Measurements from ENCODE around the gene DAB1.

DAB1 gene

DNA sequence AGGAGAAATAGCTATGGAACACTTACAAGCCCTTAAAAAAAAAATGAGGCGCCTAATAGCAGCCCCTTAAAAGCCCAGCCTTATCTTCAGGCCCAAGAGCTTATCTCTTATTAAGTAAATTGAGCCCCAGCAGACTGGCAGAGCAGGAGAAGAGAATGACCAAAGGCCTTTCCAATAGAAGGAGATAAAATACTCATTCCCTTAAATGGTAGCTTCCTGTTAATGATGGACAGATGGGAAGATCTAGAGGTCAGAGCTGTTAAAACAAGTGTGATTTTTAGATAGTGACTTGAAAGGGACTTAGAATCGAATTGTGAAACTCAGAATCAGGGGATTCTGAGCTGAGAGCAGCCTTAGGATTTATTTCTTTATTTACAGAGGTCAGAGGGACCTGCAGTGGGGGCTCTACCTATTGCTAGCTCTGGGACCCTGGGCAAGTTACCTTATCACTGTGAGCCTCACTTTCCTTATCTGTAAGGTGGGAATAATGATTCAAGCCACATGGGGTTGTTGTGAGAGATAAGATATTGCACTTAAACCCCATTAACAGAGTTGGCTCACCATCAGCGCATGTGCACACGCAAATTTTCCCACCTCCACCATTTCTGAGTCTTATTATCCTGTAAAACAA, 356.8 kb downstream of the DAB1 start:
- H3K4me1 ChIP-seq (ENCODE audit: control extremely low read depth in 1 of 4, control insufficient read depth in 4 of 4, insufficient read depth in 4 of 4, low read length in 3 of 4): no peaks in the 10 kb centered on the region
- POLR2A ChIA-PET: no interaction called here
- CTCF ChIA-PET: interaction anchor here (1.1 kb wide), 1 partner anchor 22 kb away, joined by 3 read pairs; no protein-coding TSS in a partner anchor
- DNase-seq: no peak
- H3K36me3 ChIP-seq (ENCODE audit: control insufficient read depth in 4 of 4, insufficient read depth in 4 of 4, low read length in 3 of 4): no peaks in the 10 kb centered on the region
- no peak overlapping the region for H3K27ac ChIP-seq (ENCODE audit: insufficient read depth in 1 of 2, low read depth in 1 of 2, low read length in 2 of 2, poor library complexity in 1 of 2, severe bottlenecking in 2 of 2)
- no peak overlapping the region for H3K4me3 ChIP-seq (ENCODE audit: control insufficient read depth in 1 of 7, extremely low read depth in 1 of 7, insufficient read depth in 4 of 7, low read depth in 2 of 7, low read length in 6 of 7)
- WGBS (ENCODE audit: insufficient coverage): 60% methylated on average over 3 of the region's 4 CpGs
- H3K27me3 ChIP-seq (replicated peaks in 2 of 5; ENCODE audit: control insufficient read depth in 4 of 5, insufficient read depth in 5 of 5, low read length in 4 of 5): peaks cover 0 to 2% (median 0%) of the 10 kb centered on the region in 5 experiments
- no peaks in the 10 kb centered on the region for H3K9me3 ChIP-seq (ENCODE audit: control extremely low read depth in 1 of 5, control insufficient read depth in 4 of 5, insufficient read depth in 2 of 5, low read depth in 1 of 5, low read length in 4 of 5)

DNA sequence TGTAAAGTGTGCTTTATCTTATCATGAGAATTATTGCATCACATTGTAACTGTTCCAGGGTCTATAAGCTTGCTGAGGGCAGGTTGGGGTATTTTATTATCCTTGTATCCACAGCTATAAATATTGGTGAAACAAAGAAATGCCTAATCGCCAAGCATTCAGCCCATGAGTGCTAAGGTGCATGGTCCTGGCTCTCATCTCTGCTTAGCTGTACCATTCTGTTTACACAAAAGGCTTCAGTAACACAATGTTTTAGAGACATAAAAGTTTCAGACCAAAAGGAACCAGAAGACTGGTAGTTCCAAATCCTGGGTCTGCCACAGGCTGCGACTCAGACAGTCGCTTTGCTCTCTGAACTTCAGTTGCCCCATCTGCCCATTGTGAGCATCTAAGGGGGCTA, 358.4 kb downstream of the DAB1 start:
- ChIA-PET CTCF (no interaction called here), POLR2A (no interaction called here)
- Histone ChIP-seq H3K36me3 (ENCODE audit: control insufficient read depth in 4 of 4, insufficient read depth in 4 of 4, low read length in 3 of 4) (no peaks in the 10 kb centered on the region), H3K4me3 (ENCODE audit: control insufficient read depth in 1 of 7, extremely low read depth in 1 of 7, insufficient read depth in 4 of 7, low read depth in 2 of 7, low read length in 6 of 7) (no peak overlapping the region), H3K9me3 (ENCODE audit: control extremely low read depth in 1 of 5, control insufficient read depth in 4 of 5, insufficient read depth in 2 of 5, low read depth in 1 of 5, low read length in 4 of 5) (no peaks in the 10 kb centered on the region), H3K27me3 (replicated peaks in 2 of 5; ENCODE audit: control insufficient read depth in 4 of 5, insufficient read depth in 5 of 5, low read length in 4 of 5) (peaks cover 0 to 2% (median 0%) of the 10 kb centered on the region in 5 experiments), H3K4me1 (ENCODE audit: control extremely low read depth in 1 of 4, control insufficient read depth in 4 of 4, insufficient read depth in 4 of 4, low read length in 3 of 4) (no peaks in the 10 kb centered on the region), H3K27ac (ENCODE audit: insufficient read depth in 1 of 2, low read depth in 1 of 2, low read length in 2 of 2, poor library complexity in 1 of 2, severe bottlenecking in 2 of 2) (no peak overlapping the region)
- WGBS (ENCODE audit: insufficient coverage): 100% methylated on average over 3 of the region's 3 CpGs
- DNase-seq: no peak

DNA sequence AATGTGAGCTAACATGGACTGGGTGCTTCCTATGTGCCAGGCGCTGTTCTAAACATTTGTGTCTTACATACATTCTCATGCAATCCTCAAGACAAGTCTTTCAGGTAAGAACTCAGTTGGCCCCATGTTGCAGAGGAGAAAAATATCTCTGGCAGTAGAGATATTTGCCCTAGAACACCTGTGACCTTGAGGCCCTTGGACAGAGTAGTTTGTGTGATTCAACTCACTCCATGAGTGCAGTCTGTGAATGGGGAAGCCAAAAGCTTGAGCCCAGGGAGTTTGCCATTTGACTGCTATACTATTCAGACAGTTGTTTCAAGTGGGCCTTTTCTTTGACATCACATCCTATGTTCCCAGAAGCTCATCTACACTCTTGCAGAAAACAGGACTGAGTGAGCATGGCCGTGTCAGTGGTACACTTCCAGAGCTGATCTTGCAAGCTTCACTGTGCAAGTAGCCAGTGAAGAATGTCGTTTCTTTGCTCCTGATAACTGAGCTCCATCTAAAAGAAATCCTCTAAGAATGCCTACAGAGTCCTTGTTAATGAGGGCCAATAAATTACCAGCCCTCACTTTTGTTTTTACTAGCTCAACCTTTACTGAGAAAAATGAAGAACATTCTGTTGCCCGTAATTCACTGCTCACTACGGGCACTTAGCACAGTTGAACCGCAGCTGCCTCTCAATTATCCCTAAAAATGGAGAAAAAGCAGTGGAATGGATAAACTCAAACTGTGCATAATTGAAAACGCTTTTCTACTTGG, 359.3 kb downstream of the DAB1 start:
- ChIA-PET CTCF (no interaction called here), POLR2A (no interaction called here)
- no peaks in the 10 kb centered on the region for H3K4me1 ChIP-seq (ENCODE audit: control extremely low read depth in 1 of 4, control insufficient read depth in 4 of 4, insufficient read depth in 4 of 4, low read length in 3 of 4)
- no peaks in the 10 kb centered on the region for H3K36me3 ChIP-seq (ENCODE audit: control insufficient read depth in 4 of 4, insufficient read depth in 4 of 4, low read length in 3 of 4)
- peaks cover 0 to 2% (median 0%) of the 10 kb centered on the region in 5 experiments for H3K27me3 ChIP-seq (replicated peaks in 2 of 5; ENCODE audit: control insufficient read depth in 4 of 5, insufficient read depth in 5 of 5, low read length in 4 of 5)
- H3K27ac ChIP-seq (ENCODE audit: insufficient read depth in 1 of 2, low read depth in 1 of 2, low read length in 2 of 2, poor library complexity in 1 of 2, severe bottlenecking in 2 of 2): no peak overlapping the region
- DNase-seq: no peak
- WGBS (ENCODE audit: insufficient coverage): 77% methylated on average over 3 of the region's 7 CpGs
- H3K4me3 ChIP-seq (ENCODE audit: control insufficient read depth in 1 of 7, extremely low read depth in 1 of 7, insufficient read depth in 4 of 7, low read depth in 2 of 7, low read length in 6 of 7): no peak overlapping the region
- H3K9me3 ChIP-seq (ENCODE audit: control extremely low read depth in 1 of 5, control insufficient read depth in 4 of 5, insufficient read depth in 2 of 5, low read depth in 1 of 5, low read length in 4 of 5): no peaks in the 10 kb centered on the region

DNA sequence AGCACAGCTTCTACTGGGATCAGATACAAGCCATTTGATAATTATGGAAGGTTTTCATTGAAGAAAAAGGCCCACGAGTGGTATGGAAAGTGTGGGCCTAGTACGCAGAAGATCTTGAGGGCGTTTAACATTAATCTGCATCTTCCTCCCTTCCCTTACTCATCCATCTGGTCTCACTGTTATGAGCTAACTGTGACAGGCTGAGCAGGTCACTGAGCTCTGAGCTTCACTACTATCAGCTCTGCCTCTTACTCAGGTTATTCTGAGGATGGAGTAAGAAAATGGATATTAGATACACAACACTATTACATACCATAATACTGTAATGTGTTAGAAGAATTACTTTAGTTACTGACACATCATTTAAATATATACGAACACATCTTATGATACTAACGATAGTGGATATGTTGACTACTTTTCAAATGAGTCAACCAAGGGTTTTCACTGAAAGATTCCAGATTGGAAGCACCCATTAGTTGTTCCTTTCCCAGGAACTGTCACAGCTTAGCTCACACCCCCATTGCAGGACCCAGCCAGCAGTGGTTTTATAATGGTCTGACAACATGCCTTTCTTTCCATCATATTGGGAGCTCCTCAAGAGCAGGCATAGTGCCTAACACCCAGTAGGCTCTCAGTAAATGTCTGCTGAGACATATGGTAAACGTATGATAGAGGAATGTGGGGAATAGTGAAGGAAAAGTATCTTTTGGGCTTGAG, 360.3 kb downstream of the DAB1 start:
- no CpG with 5 or more reads among the region's 6 CpGs for WGBS (ENCODE audit: insufficient coverage)
- Histone ChIP-seq H3K9me3 (ENCODE audit: control extremely low read depth in 1 of 5, control insufficient read depth in 4 of 5, insufficient read depth in 2 of 5, low read depth in 1 of 5, low read length in 4 of 5) (no peaks in the 10 kb centered on the region), H3K27me3 (replicated peaks in 2 of 5; ENCODE audit: control insufficient read depth in 4 of 5, insufficient read depth in 5 of 5, low read length in 4 of 5) (peaks cover 0 to 2% (median 0%) of the 10 kb centered on the region in 5 experiments), H3K27ac (ENCODE audit: insufficient read depth in 1 of 2, low read depth in 1 of 2, low read length in 2 of 2, poor library complexity in 1 of 2, severe bottlenecking in 2 of 2) (no peak overlapping the region), H3K4me3 (ENCODE audit: control insufficient read depth in 1 of 7, extremely low read depth in 1 of 7, insufficient read depth in 4 of 7, low read depth in 2 of 7, low read length in 6 of 7) (no peak overlapping the region), H3K4me1 (ENCODE audit: control extremely low read depth in 1 of 4, control insufficient read depth in 4 of 4, insufficient read depth in 4 of 4, low read length in 3 of 4) (no peaks in the 10 kb centered on the region), H3K36me3 (ENCODE audit: control insufficient read depth in 4 of 4, insufficient read depth in 4 of 4, low read length in 3 of 4) (no peaks in the 10 kb centered on the region)
- CTCF ChIA-PET: no interaction called here
- POLR2A ChIA-PET: no interaction called here
- DNase-seq: no peak

DNA sequence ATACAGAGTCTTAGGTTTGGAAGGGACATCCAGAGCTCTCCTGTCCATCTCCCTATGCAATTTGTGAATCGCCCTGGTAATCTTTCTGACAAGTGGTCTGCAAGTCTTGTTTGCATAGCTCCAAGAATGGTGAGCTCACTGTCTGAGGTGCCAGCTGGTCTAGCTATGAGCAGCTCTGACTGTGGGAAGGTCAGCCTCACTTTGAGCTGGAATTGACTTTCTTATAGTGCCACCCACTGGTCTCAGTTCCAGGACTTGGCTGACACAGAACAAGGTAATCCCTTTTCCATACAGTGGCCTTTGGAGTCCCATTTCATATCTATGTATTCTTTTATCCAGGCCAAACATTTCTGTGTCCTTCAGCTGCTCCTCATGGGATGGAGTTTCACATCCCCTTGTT, 362.5 kb downstream of the DAB1 start:
- no peaks in the 10 kb centered on the region for H3K36me3 ChIP-seq (ENCODE audit: control insufficient read depth in 4 of 4, insufficient read depth in 4 of 4, low read length in 3 of 4)
- H3K27ac ChIP-seq (ENCODE audit: insufficient read depth in 1 of 2, low read depth in 1 of 2, low read length in 2 of 2, poor library complexity in 1 of 2, severe bottlenecking in 2 of 2): no peak overlapping the region
- no peaks in the 10 kb centered on the region for H3K9me3 ChIP-seq (ENCODE audit: control extremely low read depth in 1 of 5, control insufficient read depth in 4 of 5, insufficient read depth in 2 of 5, low read depth in 1 of 5, low read length in 4 of 5)
- H3K4me3 ChIP-seq (ENCODE audit: control insufficient read depth in 1 of 7, extremely low read depth in 1 of 7, insufficient read depth in 4 of 7, low read depth in 2 of 7, low read length in 6 of 7): no peak overlapping the region
- POLR2A ChIA-PET: no interaction called here
- no peaks in the 10 kb centered on the region for H3K4me1 ChIP-seq (ENCODE audit: control extremely low read depth in 1 of 4, control insufficient read depth in 4 of 4, insufficient read depth in 4 of 4, low read length in 3 of 4)
- DNase-seq: no peak
- H3K27me3 ChIP-seq (replicated peaks in 2 of 5; ENCODE audit: control insufficient read depth in 4 of 5, insufficient read depth in 5 of 5, low read length in 4 of 5): no peaks in the 10 kb centered on the region
- CTCF ChIA-PET: interaction anchor here (1.7 kb wide), 1 partner anchor 9 kb away, joined by 4 read pairs; no protein-coding TSS in a partner anchor
- 100% methylated on average over 1 of the region's 1 CpG for WGBS (ENCODE audit: insufficient coverage)

DNA sequence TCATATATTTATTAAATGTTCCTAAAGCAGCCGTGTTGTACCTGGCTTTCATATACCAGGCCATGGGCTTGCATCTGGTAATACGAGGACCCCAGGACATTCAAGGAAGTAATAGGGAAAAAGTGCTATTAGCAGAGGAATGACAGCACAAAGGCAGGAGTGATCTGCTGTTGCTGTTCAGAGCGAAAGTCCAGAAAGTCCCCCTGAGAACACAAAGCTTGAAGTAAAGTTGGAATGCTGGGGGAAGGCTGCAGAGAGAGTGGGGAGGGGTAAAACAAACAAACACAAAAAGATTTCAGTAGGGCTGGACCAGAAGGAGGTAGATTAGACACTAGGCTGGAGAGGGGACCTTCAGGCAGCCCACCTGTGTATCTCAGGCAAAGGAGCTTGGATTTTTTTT, 363.4 kb downstream of the DAB1 start:
- ChIA-PET POLR2A (no interaction called here), CTCF (interaction anchor here (1.7 kb wide), 1 partner anchor 8 kb away, joined by 4 read pairs; no protein-coding TSS in a partner anchor)
- Histone ChIP-seq H3K4me1 (ENCODE audit: control extremely low read depth in 1 of 4, control insufficient read depth in 4 of 4, insufficient read depth in 4 of 4, low read length in 3 of 4) (no peaks in the 10 kb centered on the region), H3K27me3 (replicated peaks in 2 of 5; ENCODE audit: control insufficient read depth in 4 of 5, insufficient read depth in 5 of 5, low read length in 4 of 5) (no peaks in the 10 kb centered on the region), H3K4me3 (ENCODE audit: control insufficient read depth in 1 of 7, extremely low read depth in 1 of 7, insufficient read depth in 4 of 7, low read depth in 2 of 7, low read length in 6 of 7) (no peak overlapping the region), H3K27ac (ENCODE audit: insufficient read depth in 1 of 2, low read depth in 1 of 2, low read length in 2 of 2, poor library complexity in 1 of 2, severe bottlenecking in 2 of 2) (no peak overlapping the region), H3K9me3 (ENCODE audit: control extremely low read depth in 1 of 5, control insufficient read depth in 4 of 5, insufficient read depth in 2 of 5, low read depth in 1 of 5, low read length in 4 of 5) (no peaks in the 10 kb centered on the region), H3K36me3 (ENCODE audit: control insufficient read depth in 4 of 4, insufficient read depth in 4 of 4, low read length in 3 of 4) (no peaks in the 10 kb centered on the region)
- DNase-seq: no peak
- 100% methylated on average over 2 of the region's 3 CpGs for WGBS (ENCODE audit: insufficient coverage)
